ENCODE measurements around the gene QSOX1. TPM values are rescaled to one million over a fixed set of nuclear protein-coding genes. Genes with fewer than 3 reads are reported as not detected.

Gene QSOX1
- total RNA-seq, 1 donor from 2014 or later: 156 TPM

GRCh38 chr1:180167021-180167701, 12.5 kb downstream of the QSOX1 start:
- peaks cover 12% of the 10 kb centered on the region for H3K36me3 Mint-ChIP-seq (ENCODE audit: low read depth, unreplicated experiment)
- Histone ChIP-seq H3K4me1 (ENCODE audit: insufficient read depth, low read length) (no peaks in the 10 kb centered on the region), H3K79me2 (ENCODE audit: insufficient read depth, low read length) (peaks cover 77% of the 10 kb centered on the region), H3K36me3 (ENCODE audit: insufficient read depth, low read length) (peaks cover 7% of the 10 kb centered on the region), H3K4me2 (ENCODE audit: low read length) (no peak overlapping the region), H3K27ac (ENCODE audit: low read depth, low read length) (no peak overlapping the region), H2AFZ (ENCODE audit: low read depth, low read length) (no peak overlapping the region), H3K27me3 (ENCODE audit: insufficient read depth, low read length) (no peaks in the 10 kb centered on the region), H3K9ac (ENCODE audit: low read length) (no peak overlapping the region), H3K4me3 (ENCODE audit: insufficient read depth, low read depth, low read length) (no peak overlapping the region), H3K9me3 (ENCODE audit: insufficient read depth, low read depth, low read length) (no peaks in the 10 kb centered on the region), H4K20me1 (ENCODE audit: insufficient read depth, low read length) (peaks cover 95% of the 10 kb centered on the region)
- H3K27ac Mint-ChIP-seq (ENCODE audit: unreplicated experiment): no peak overlapping the region
- DNase-seq (ENCODE audit: low read depth) (no peak), FAIRE-seq (no peak)
- peaks cover 4% of the 10 kb centered on the region for H3K4me1 Mint-ChIP-seq (ENCODE audit: low read depth, unreplicated experiment)
- no peaks in the 10 kb centered on the region for H3K27me3 Mint-ChIP-seq (ENCODE audit: low read depth, unreplicated experiment)
- no peaks in the 10 kb centered on the region for H3K9me3 Mint-ChIP-seq (ENCODE audit: unreplicated experiment)
- TF ChIP-seq EZH2 (IDR thresholded peaks at IDR 0.05; ENCODE audit: insufficient read depth, low read length): no peak
- TF ChIP-seq CTCF (IDR thresholded peaks at IDR 0.05; ENCODE audit: insufficient read depth, low read depth, low read length): no peak
- H3K4me3 Mint-ChIP-seq (ENCODE audit: unreplicated experiment): no peak overlapping the region

DNA sequence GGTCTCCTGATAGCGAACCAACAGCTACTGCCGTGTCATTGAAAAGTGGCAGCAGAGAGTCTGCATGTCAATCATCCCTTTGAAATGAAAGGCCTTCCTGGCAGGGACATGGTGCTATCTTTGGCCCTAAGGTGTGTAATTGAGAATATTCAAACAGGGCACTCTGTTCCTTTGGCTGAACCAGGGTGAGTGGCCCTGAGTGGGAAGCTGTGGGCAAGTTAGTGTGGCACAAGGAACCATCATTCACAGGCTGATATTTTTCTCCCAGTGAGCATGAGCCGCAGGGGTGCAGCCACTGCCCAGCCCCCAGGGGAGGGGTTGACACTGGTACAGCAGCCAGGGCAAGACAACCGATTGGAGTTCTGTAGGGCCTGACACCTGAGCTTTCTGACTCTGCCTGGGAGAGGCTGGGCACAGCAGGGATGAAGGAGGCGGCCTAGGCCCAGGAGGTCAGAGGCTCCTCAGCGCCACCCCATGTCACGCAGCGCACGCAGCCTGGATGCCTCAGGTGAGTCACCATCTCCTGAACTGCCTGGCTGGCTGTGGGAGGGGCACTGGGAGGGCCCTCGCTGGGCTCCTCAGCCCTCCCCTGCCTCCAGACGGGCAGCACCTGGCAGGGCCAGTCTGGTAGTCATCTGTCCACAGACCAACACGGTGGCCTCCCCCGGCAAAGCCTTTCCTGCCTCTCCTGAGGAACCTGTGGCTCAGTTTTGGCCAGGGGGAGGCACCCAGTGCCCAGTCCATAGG, 13.2 kb downstream of the QSOX1 start:
- H3K4me1 Mint-ChIP-seq (ENCODE audit: low read depth, unreplicated experiment): peaks cover 4% of the 10 kb centered on the region
- Histone ChIP-seq H3K36me3 (ENCODE audit: insufficient read depth, low read length) (peaks cover 7% of the 10 kb centered on the region), H3K79me2 (ENCODE audit: insufficient read depth, low read length) (peaks cover 70% of the 10 kb centered on the region), H4K20me1 (ENCODE audit: insufficient read depth, low read length) (peaks cover 89% of the 10 kb centered on the region), H3K27me3 (ENCODE audit: insufficient read depth, low read length) (no peaks in the 10 kb centered on the region), H3K27ac (ENCODE audit: low read depth, low read length) (no peak overlapping the region), H3K4me2 (ENCODE audit: low read length) (no peak overlapping the region), H2AFZ (ENCODE audit: low read depth, low read length) (no peak overlapping the region), H3K9ac (ENCODE audit: low read length) (no peak overlapping the region), H3K4me1 (ENCODE audit: insufficient read depth, low read length) (no peaks in the 10 kb centered on the region), H3K9me3 (ENCODE audit: insufficient read depth, low read depth, low read length) (no peaks in the 10 kb centered on the region), H3K4me3 (ENCODE audit: insufficient read depth, low read depth, low read length) (no peak overlapping the region)
- no peak overlapping the region for H3K4me3 Mint-ChIP-seq (ENCODE audit: unreplicated experiment)
- H3K9me3 Mint-ChIP-seq (ENCODE audit: unreplicated experiment): no peaks in the 10 kb centered on the region
- H3K27me3 Mint-ChIP-seq (ENCODE audit: low read depth, unreplicated experiment): no peaks in the 10 kb centered on the region
- DNase-seq (ENCODE audit: low read depth) (no peak), FAIRE-seq (no peak)
- TF ChIP-seq EZH2 (IDR thresholded peaks at IDR 0.05; ENCODE audit: insufficient read depth, low read length) (no peak), CTCF (IDR thresholded peaks at IDR 0.05; ENCODE audit: insufficient read depth, low read depth, low read length) (no peak)
- peaks cover 12% of the 10 kb centered on the region for H3K36me3 Mint-ChIP-seq (ENCODE audit: low read depth, unreplicated experiment)
- no peak overlapping the region for H3K27ac Mint-ChIP-seq (ENCODE audit: unreplicated experiment)

All from astrocyte (in vitro differentiated cells and primary cell).